HepG2 (cell line): Measurements from ENCODE around the gene MRPL2. TPM values are rescaled to one million over a fixed set of nuclear protein-coding genes. Genes with fewer than 3 reads are reported as not detected.
A peak's percentile ranks its signal among the peaks of the same experiment; 100 is the strongest.

ENCODE experiments used
- BRF2 ChIP-seq: sonication (generic); formaldehyde crosslinking; IDR thresholded peaks from 2 replicates; pipeline ENCODE4 v1.8.1; 2022; ENCODE audit warnings: mild to moderate bottlenecking, missing genetic modification reagents
- FLYWCH1 ChIP-seq: sonication (generic); formaldehyde crosslinking; IDR thresholded peaks from 2 replicates; pipeline ENCODE4 v1.8.1; 2023; ENCODE audit warnings: mild to moderate bottlenecking, missing genetic modification reagents
- HBP1 ChIP-seq: IDR thresholded peaks from 2 replicates; pipeline ENCODE4 v1.6.1; 2016; ENCODE audit warnings: low read depth, control low read depth
- KLF15 ChIP-seq: sonication (generic); formaldehyde crosslinking; IDR thresholded peaks from 2 replicates; pipeline ENCODE4 v1.8.1; 2023; ENCODE audit warnings: borderline replicate concordance, mild to moderate bottlenecking, inconsistent platforms, missing genetic modification reagents, mixed read lengths
- REST ChIP-seq, 2 experiments: IDR thresholded peaks; 2 replicates each; pipeline ENCODE4 v1.6.1; 2011 to 2012; ENCODE audit warnings: low read length in 2 of 2, borderline replicate concordance in 1 of 2, low read depth in 1 of 2, mild to moderate bottlenecking in 1 of 2, moderate library complexity in 1 of 2
- RFXANK ChIP-seq: IDR thresholded peaks from 2 replicates; pipeline ENCODE4 v1.6.1; 2016
- RORA ChIP-seq: sonication (generic); formaldehyde crosslinking; IDR thresholded peaks from 2 replicates; pipeline ENCODE4 v1.5.0; 2020; ENCODE audit warnings: mild to moderate bottlenecking, missing genetic modification reagents, moderate library complexity
- ZBTB43 ChIP-seq: sonication (generic); formaldehyde crosslinking; conservative IDR thresholded peaks from 2 replicates; pipeline ENCODE4 v1.4.0; 2020; ENCODE audit warnings: missing genetic modification reagents
- ZNF318 ChIP-seq: sonication (generic); formaldehyde crosslinking; IDR thresholded peaks from 2 replicates; pipeline ENCODE4 v1.4.0; 2020; ENCODE audit warnings: mild to moderate bottlenecking, missing genetic modification reagents
- polyA plus RNA-seq, 8 experiments: library from polyadenylated mRNA; depleted of rRNA in 3 of 8; stranded (reverse) in 7 of 8; unstranded in 1 of 8; fragments of >200 nt; fragmentation: Illumina TruSeq in 4 of 8; extraction: Trizol in 4 of 8; gene quantifications; 2 replicates each; pipeline versions ENCODE4 v1.2.1 to v1.2.3, GENCODE V29; 2011 to 2016; ENCODE audit warnings: low read depth in 4 of 8, missing spikeins in 1 of 8, mixed read lengths in 1 of 8; ENCODE audit not compliant: insufficient read depth in 1 of 8
- total RNA-seq, 5 experiments: library from RNA; depleted of rRNA; stranded (reverse); fragments of >200 nt; fragmentation: Illumina TruSeq; extraction: Trizol; gene quantifications; 2 replicates each; pipeline ENCODE4 v1.2.3, GENCODE V29; 2016; ENCODE audit warnings: low read depth in 1 of 5

The MRPL2 gene
- total and polyA plus RNA-seq, 2 of the 13 experiments (the other 11 are each of a cell fraction or from before 2014, with no cell fraction given) = 56.8 to 65.6 TPM

GRCh38 chr6:43053545-43054205 is 5.6 kb downstream of the MRPL2 start, which contains the start of gene CUL7 (continued):
- TF ChIP-seq ZNF318 (CRISPR knock-in tag) (peak; percentile 66; the same call in 1 of the 2 replicates), RFXANK (peak; percentile 71; the same call in 1 of the 2 replicates), REST (IDR thresholded peaks at IDR 0.05; ENCODE audit: borderline replicate concordance in 1 of 2, low read depth in 1 of 2, low read length in 2 of 2) (peak in 1 of 2 experiments; percentile 63; a peak in 1 of 4 replicates), RORA (CRISPR knock-in tag) (no peak), KLF15 (no peak; the same call in 1 of the 2 replicates), FLYWCH1 (CRISPR knock-in tag) (peak; percentile 34; the same call in 1 of the 2 replicates), HBP1 (CRISPR knock-in tag) (no peak), BRF2 (CRISPR knock-in tag) (peak; percentile 87), ZBTB43 (peak; percentile 73)
